SK-N-SH (cell line): ENCODE data around the gene C2orf72. TPM values are rescaled to one million over a fixed set of nuclear protein-coding genes. Genes with fewer than 3 reads are reported as not detected.
"Not testable (repeated sequence)": the region's sequence is repeated elsewhere in the genome, so short reads cannot be mapped to it uniquely, and the experiment has no call there.

Experiments used
- CTCF ChIA-PET: fragments of 300-600, 350-600 bp; formaldehyde crosslinking; extraction: SDS; loops from one replicate; lab custom pipeline; 2021; lab: Yijun Ruan, JAX
- POLR2A ChIA-PET: fragments of 350-600 bp; sonication (Branson Sonifier 250); formaldehyde crosslinking; extraction: SDS; loops from one replicate; lab custom pipeline; 2020; ENCODE audit warnings: antibody characterized with exemption, inconsistent platforms; lab: Yijun Ruan, JAX
- DNase-seq: peaks from one replicate; pipeline ENCODE4 v3.0.0; 2012
- H2AFZ ChIP-seq: fragments of 200-600 bp; sonication (generic); 2 replicates; pipeline ENCODE4 v1.8.1; 2016; ENCODE audit warnings: antibody characterized with exemption, mild to moderate bottlenecking, low read depth
- H3F3A ChIP-seq: fragments of 200-600 bp; sonication (generic); replicated peaks from 2 replicates; pipeline ENCODE3; 2016; ENCODE audit warnings: antibody characterized with exemption, mild to moderate bottlenecking; ENCODE audit not compliant: insufficient read depth
- H3K27ac ChIP-seq, 2 experiments: fragments of 200-500 bp in 1 of 2; fragments of 200-600 bp in 1 of 2; sonication (Bioruptor generic) in 1 of 2; sonication (generic), shearing (Covaris generic) in 1 of 2; 2 replicates each; pipeline versions ENCODE4 v1.5.1 to v1.6.1; 2014 to 2016; ENCODE audit warnings: low read depth in 2 of 2, inconsistent platforms in 1 of 2, low read length in 1 of 2, mild to moderate bottlenecking in 1 of 2, mixed read lengths in 1 of 2
- H3K27me3 ChIP-seq: fragments of 200-600 bp; sonication (generic), shearing (Covaris generic); 2 replicates; pipeline ENCODE4 v1.6.1; 2016; ENCODE audit warnings: mixed run types; ENCODE audit not compliant: insufficient read depth
- H3K36me3 ChIP-seq, 2 experiments: fragments of 200-500 bp in 1 of 2; fragments of 200-600 bp in 1 of 2; sonication (Bioruptor generic) in 1 of 2; sonication (generic) in 1 of 2; replicated peaks in 1 of 2; 2 replicates each; pipeline versions ENCODE3 to v1.5.1; 2014 to 2016; ENCODE audit warnings: low read length in 1 of 2, mild to moderate bottlenecking in 1 of 2; ENCODE audit not compliant: insufficient read depth in 2 of 2, control insufficient read depth in 1 of 2
- H3K4me1 ChIP-seq, 2 experiments: fragments of 200-500 bp in 1 of 2; fragments of 200-600 bp in 1 of 2; sonication (Bioruptor generic) in 1 of 2; sonication (generic), shearing (Covaris generic) in 1 of 2; 2 replicates each; pipeline versions ENCODE4 v1.5.1 to v1.6.1; 2014 to 2016; ENCODE audit warnings: low read depth in 1 of 2, low read length in 1 of 2, mixed run types in 1 of 2; ENCODE audit not compliant: insufficient read depth in 2 of 2, control insufficient read depth in 1 of 2
- H3K4me2 ChIP-seq: fragments of 200-600 bp; sonication (generic), shearing (Covaris generic); 2 replicates; pipeline ENCODE4 v1.6.1; 2017; ENCODE audit warnings: mixed run types
- H3K4me3 ChIP-seq, 2 experiments: fragments of 200-500 bp in 1 of 2; fragments of 200-600 bp in 1 of 2; sonication (Bioruptor generic) in 1 of 2; sonication (generic), shearing (Covaris generic) in 1 of 2; 2 replicates each; pipeline versions ENCODE4 v1.5.1 to v1.8.1; 2014 to 2016; ENCODE audit warnings: low read depth in 2 of 2, inconsistent platforms in 1 of 2, low read length in 1 of 2, mild to moderate bottlenecking in 1 of 2, mixed read lengths in 1 of 2, moderate library complexity in 1 of 2
- H3K79me2 ChIP-seq: fragments of 200-600 bp; sonication (generic); 2 replicates; pipeline ENCODE4 v1.8.1; 2017; ENCODE audit warnings: mild to moderate bottlenecking; ENCODE audit not compliant: insufficient read depth
- H3K9ac ChIP-seq: fragments of 200-600 bp; sonication (generic); 2 replicates; pipeline ENCODE4 v1.6.1; 2017; ENCODE audit warnings: mixed run types
- H3K9me2 ChIP-seq: fragments of 200-600 bp; sonication (generic); 2 replicates; pipeline ENCODE4 v1.6.1; 2017; ENCODE audit warnings: mixed run types
- H3K9me3 ChIP-seq: fragments of 200-600 bp; sonication (generic); 2 replicates; pipeline ENCODE4 v1.6.1; 2017; ENCODE audit warnings: mixed run types, mild to moderate bottlenecking, moderate library complexity
- H4K20me1 ChIP-seq: fragments of 200-600 bp; sonication (generic); 2 replicates; pipeline ENCODE4 v1.6.1; 2017; ENCODE audit warnings: mild to moderate bottlenecking, mixed run types; ENCODE audit not compliant: insufficient read depth
- CTCF ChIP-seq: fragments of 200-600 bp; sonication (generic); IDR thresholded peaks from 2 replicates; pipeline ENCODE4 v1.6.1; 2017; ENCODE audit warnings: antibody characterized with exemption, mild to moderate bottlenecking, moderate library complexity
- EZH2phosphoT487 ChIP-seq: fragments of 200-600 bp; sonication (generic); IDR thresholded peaks from 2 replicates; pipeline ENCODE4 v1.6.1; 2017; ENCODE audit warnings: low read depth, mixed run types, mild to moderate bottlenecking, antibody characterized with exemption, moderate library complexity, borderline replicate concordance
- GATA2 ChIP-seq: sonication (generic); formaldehyde crosslinking; IDR thresholded peaks from 2 replicates; pipeline ENCODE4 v1.5.0; 2020; ENCODE audit warnings: mild to moderate bottlenecking, missing genetic modification reagents
- NFIC ChIP-seq: IDR thresholded peaks from 2 replicates; pipeline ENCODE4 v1.4.0; 2012; ENCODE audit warnings: borderline replicate concordance
- RAD21 ChIP-seq: IDR thresholded peaks from 2 replicates; pipeline ENCODE4 v1.6.1; 2012; ENCODE audit warnings: mild to moderate bottlenecking, low read length
- RCOR1 ChIP-seq: fragments of 150-350 bp; IDR thresholded peaks from 2 replicates; pipeline ENCODE4 v1.6.1; 2017; ENCODE audit warnings: antibody characterized with exemption, low read length
- REST ChIP-seq: IDR thresholded peaks from 2 replicates; pipeline ENCODE4 v1.6.1; 2012; ENCODE audit warnings: mild to moderate bottlenecking, low read depth, low read length, moderate library complexity
- SIN3A ChIP-seq: IDR thresholded peaks from 2 replicates; pipeline ENCODE4 v1.6.1; 2012; ENCODE audit warnings: low read depth, mild to moderate bottlenecking, low read length, moderate library complexity, borderline replicate concordance
- WGBS: methylation state at CpG from one replicate; pipeline ENCODE4 v1.1.6; 2017; ENCODE audit warnings: low lambda C conversion rate; 5-methylcytosine and 5-hydroxymethylcytosine counted together
- polyA plus RNA-seq, 3 experiments: library from polyadenylated mRNA; depleted of rRNA; stranded (reverse); fragments of >200 nt; gene quantifications; 2 replicates each; pipeline ENCODE4 v1.2.3, GENCODE V29; 2012
- TF ChIP-seq, protein P1 (sequence below): IDR thresholded peaks from 2 replicates; pipeline ENCODE4 v1.4.0; 2012; ENCODE audit warnings: low read depth, borderline replicate concordance

The C2orf72 gene
- polyA plus RNA-seq, 1 of the 3 experiments (the other 2 are of a cell fraction) = 0.35 TPM

DNA sequence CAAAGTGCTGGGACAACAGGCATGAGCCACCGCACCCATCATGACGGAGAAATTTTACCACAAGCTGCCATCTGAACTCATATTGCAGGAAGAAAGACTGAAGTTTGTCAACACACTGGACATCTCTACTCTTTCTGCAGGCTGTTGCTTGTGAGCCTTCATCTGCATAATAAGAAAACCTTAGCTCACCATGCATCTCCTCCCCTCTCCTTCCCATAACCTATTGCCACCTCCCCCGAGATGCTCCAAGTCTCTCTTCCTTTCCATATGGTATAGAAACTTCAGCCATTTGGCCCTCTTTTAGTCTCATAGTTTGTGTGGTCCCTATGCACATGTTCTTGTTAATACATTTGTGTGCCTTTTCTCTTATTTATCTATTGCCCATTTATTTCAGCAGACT is 19.1 kb upstream of the C2orf72 start:
- H2AFZ ChIP-seq = no peak overlapping the region
- no peaks in the 10 kb centered on the region for H3K4me1 ChIP-seq
- H3K9me3 ChIP-seq = no peaks in the 10 kb centered on the region
- TF ChIP-seq RCOR1 = no peak
- TF ChIP-seq SIN3A = no peak
- TF ChIP-seq REST = no peak
- no peak for TF ChIP-seq NFIC
- H3K27ac ChIP-seq = no peak overlapping the region
- no peaks in the 10 kb centered on the region for H4K20me1 ChIP-seq
- no peaks in the 10 kb centered on the region for H3F3A ChIP-seq
- H3K4me2 ChIP-seq = no peak overlapping the region
- H3K4me3 ChIP-seq = no peak overlapping the region
- ChIA-PET POLR2A (no interaction called here), CTCF (no interaction called here)
- no peaks in the 10 kb centered on the region for H3K36me3 ChIP-seq
- H3K9ac ChIP-seq = no peak overlapping the region
- no peaks in the 10 kb centered on the region for H3K9me2 ChIP-seq
- H3K79me2 ChIP-seq = no peaks in the 10 kb centered on the region
- 85% methylated on average over 3 of the region's 3 CpGs for WGBS
- no peak for DNase-seq
- no peaks in the 10 kb centered on the region; the same call in 1 of the 2 replicates for H3K27me3 ChIP-seq

GRCh38 chr2:231025059-231025458 is 12.3 kb upstream of the C2orf72 start:
- CTCF ChIA-PET, POLR2A ChIA-PET: not testable (repeated sequence)

GRCh38 chr2:231028889-231029288 is 8.4 kb upstream of the C2orf72 start:
- Histone ChIP-seq H3K27ac (no peak overlapping the region), H3K9ac (no peak overlapping the region), H3K4me1 (no peaks in the 10 kb centered on the region), H3K36me3 (no peaks in the 10 kb centered on the region), H3K9me3 (no peaks in the 10 kb centered on the region), H4K20me1 (no peaks in the 10 kb centered on the region), H3K79me2 (no peaks in the 10 kb centered on the region), H3K27me3 (peaks cover 18% of the 10 kb centered on the region; the same call in 1 of the 2 replicates), H3F3A (no peaks in the 10 kb centered on the region), H2AFZ (no peak overlapping the region), H3K4me2 (no peak overlapping the region), H3K9me2 (no peaks in the 10 kb centered on the region), H3K4me3 (no peak overlapping the region)
- ChIA-PET CTCF (no interaction called here), POLR2A (no interaction called here)
- TF ChIP-seq GATA2 (CRISPR knock-in tag) (no peak), SIN3A (no peak), RAD21 (no peak), EZH2phosphoT487 (no peak), CTCF (no peak)
- TF ChIP-seq, protein P1, sequence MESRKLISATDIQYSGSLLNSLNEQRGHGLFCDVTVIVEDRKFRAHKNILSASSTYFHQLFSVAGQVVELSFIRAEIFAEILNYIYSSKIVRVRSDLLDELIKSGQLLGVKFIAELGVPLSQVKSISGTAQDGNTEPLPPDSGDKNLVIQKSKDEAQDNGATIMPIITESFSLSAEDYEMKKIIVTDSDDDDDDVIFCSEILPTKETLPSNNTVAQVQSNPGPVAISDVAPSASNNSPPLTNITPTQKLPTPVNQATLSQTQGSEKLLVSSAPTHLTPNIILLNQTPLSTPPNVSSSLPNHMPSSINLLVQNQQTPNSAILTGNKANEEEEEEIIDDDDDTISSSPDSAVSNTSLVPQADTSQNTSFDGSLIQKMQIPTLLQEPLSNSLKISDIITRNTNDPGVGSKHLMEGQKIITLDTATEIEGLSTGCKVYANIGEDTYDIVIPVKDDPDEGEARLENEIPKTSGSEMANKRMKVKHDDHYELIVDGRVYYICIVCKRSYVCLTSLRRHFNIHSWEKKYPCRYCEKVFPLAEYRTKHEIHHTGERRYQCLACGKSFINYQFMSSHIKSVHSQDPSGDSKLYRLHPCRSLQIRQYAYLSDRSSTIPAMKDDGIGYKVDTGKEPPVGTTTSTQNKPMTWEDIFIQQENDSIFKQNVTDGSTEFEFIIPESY = no peak
- no peak for DNase-seq

More at GRCh38 chr2:231025059-231025458, 12.3 kb upstream of the C2orf72 start:
- H3K9me2 ChIP-seq, H3K9me3 ChIP-seq, H2AFZ ChIP-seq, H3K27me3 ChIP-seq, H3K4me1 ChIP-seq, H3K27ac ChIP-seq, H3F3A ChIP-seq, H3K4me2 ChIP-seq, H3K79me2 ChIP-seq, H3K4me3 ChIP-seq, H3K36me3 ChIP-seq, H4K20me1 ChIP-seq, H3K9ac ChIP-seq, DNase-seq: not testable (repeated sequence)
- WGBS = 69% methylated on average over 3 of the region's 3 CpGs
